HEK293 (cell line): ENCODE measurements around the gene OR11H7.
A peak's percentile ranks its signal among the peaks of the same experiment; 100 is the strongest.
"Not testable (repeated sequence)": the region's sequence is repeated elsewhere in the genome, so short reads cannot be mapped to it uniquely, and the experiment has no call there.

Experiments
- CTCF ChIA-PET: fragments of 350-600 bp; formaldehyde crosslinking; extraction: SDS; loops from one replicate; lab custom pipeline; 2021; ENCODE audit warnings: antibody characterized with exemption; lab: Yijun Ruan, JAX
- POLR2A ChIA-PET: fragments of 300-600 bp; formaldehyde crosslinking; extraction: SDS; loops from one replicate; lab custom pipeline; 2020; ENCODE audit warnings: antibody characterized with exemption, inconsistent platforms; lab: Yijun Ruan, JAX
- H3K27ac ChIP-seq: fragments of 200-500 bp; sonication (Bioruptor generic); 2 replicates; pipeline ENCODE4 v1.5.1; 2014; ENCODE audit warnings: low read depth, low read length, control low read depth, inconsistent platforms; ENCODE audit errors: extremely low read depth
- H3K36me3 ChIP-seq, 2 experiments: fragments of 200-500 bp in 1 of 2; sonication (Bioruptor generic) in 1 of 2; 1 replicate in 1 of 2; 2 replicates in 1 of 2; pipeline ENCODE4 v1.5.1; 2014 to 2017; ENCODE audit warnings: inconsistent platforms in 2 of 2, low read length in 2 of 2; ENCODE audit not compliant: control insufficient read depth in 2 of 2, insufficient read depth in 1 of 2
- H3K4me1 ChIP-seq: fragments of 200-500 bp; sonication (Bioruptor generic); 2 replicates; pipeline ENCODE4 v1.5.1; 2014; ENCODE audit warnings: mild to moderate bottlenecking, low read length, inconsistent platforms; ENCODE audit not compliant: control insufficient read depth, insufficient read depth
- H3K4me3 ChIP-seq: 2 replicates; pipeline ENCODE4 v1.5.1; 2011; ENCODE audit warnings: low read depth, mild to moderate bottlenecking, control low read depth, low read length, moderate library complexity
- H3K9me3 ChIP-seq: fragments of 200-500 bp; sonication (Bioruptor generic); 2 replicates; pipeline ENCODE4 v1.5.1; 2014; ENCODE audit warnings: low read depth, low read length, inconsistent platforms; ENCODE audit not compliant: control insufficient read depth, insufficient read depth
- BCL11B ChIP-seq: fragments of 450-650 bp; formaldehyde crosslinking; IDR thresholded peaks from 2 replicates; pipeline ENCODE4 v1.5.1; 2016; ENCODE audit warnings: low read depth, missing biosample characterization, missing genetic modification characterization
- KLF1 ChIP-seq: fragments of 450-650 bp; formaldehyde crosslinking; IDR thresholded peaks from 2 replicates; pipeline ENCODE4 v1.5.1; 2016; ENCODE audit warnings: missing biosample characterization, missing genetic modification characterization
- KLF8 ChIP-seq: fragments of 450-650 bp; formaldehyde crosslinking; IDR thresholded peaks from 2 replicates; pipeline ENCODE4 v1.5.1; 2016; ENCODE audit warnings: missing biosample characterization, missing genetic modification characterization
- OSR2 ChIP-seq: fragments of 450-650 bp; formaldehyde crosslinking; IDR thresholded peaks from 2 replicates; pipeline ENCODE4 v1.5.1; 2016; ENCODE audit warnings: missing biosample characterization, missing genetic modification characterization
- PRDM1 ChIP-seq: fragments of 450-650 bp; formaldehyde crosslinking; IDR thresholded peaks from 2 replicates; pipeline ENCODE4; 2016; ENCODE audit warnings: missing biosample characterization, missing genetic modification characterization
- REST ChIP-seq: fragments of 450-650 bp; formaldehyde crosslinking; IDR thresholded peaks from 2 replicates; pipeline ENCODE4 v1.5.1; 2016; ENCODE audit warnings: missing biosample characterization, missing genetic modification characterization
- SCRT2 ChIP-seq: fragments of 450-650 bp; formaldehyde crosslinking; IDR thresholded peaks from 2 replicates; pipeline ENCODE4 v1.5.1; 2016; ENCODE audit warnings: missing biosample characterization, missing genetic modification characterization
- ZBTB6 ChIP-seq: fragments of 450-650 bp; formaldehyde crosslinking; IDR thresholded peaks from 2 replicates; pipeline ENCODE4 v1.5.1; 2017; ENCODE audit warnings: missing biosample characterization, missing genetic modification characterization
- ZNF184 ChIP-seq: fragments of 450-650 bp; IDR thresholded peaks from 2 replicates; pipeline ENCODE4 v1.5.1; 2018; ENCODE audit warnings: missing biosample characterization, mild to moderate bottlenecking, missing genetic modification characterization
- ZNF335 ChIP-seq: fragments of 450-650 bp; formaldehyde crosslinking; conservative IDR thresholded peaks from 2 replicates; pipeline ENCODE4 v1.5.1; 2016; ENCODE audit warnings: missing biosample characterization, missing genetic modification characterization
- ZNF416 ChIP-seq: fragments of 450-650 bp; formaldehyde crosslinking; IDR thresholded peaks from 2 replicates; pipeline ENCODE4 v1.5.1; 2016; ENCODE audit warnings: missing biosample characterization, missing genetic modification characterization
- ZNF513 ChIP-seq: fragments of 450-650 bp; IDR thresholded peaks from 2 replicates; pipeline ENCODE4 v1.5.1; 2018; ENCODE audit warnings: missing biosample characterization, missing genetic modification characterization
- ZNF514 ChIP-seq: fragments of 450-650 bp; formaldehyde crosslinking; IDR thresholded peaks from 2 replicates; pipeline ENCODE4 v1.5.1; 2016; ENCODE audit warnings: missing biosample characterization, missing genetic modification characterization
- ZNF544 ChIP-seq: fragments of 450-650 bp; formaldehyde crosslinking; IDR thresholded peaks from 2 replicates; pipeline ENCODE4 v1.5.0; 2017; ENCODE audit warnings: missing biosample characterization, missing genetic modification characterization
- ZNF580 ChIP-seq: fragments of 450-650 bp; formaldehyde crosslinking; IDR thresholded peaks from 2 replicates; pipeline ENCODE4 v1.5.1; 2016; ENCODE audit warnings: missing biosample characterization, missing genetic modification characterization
- ZNF623 ChIP-seq: fragments of 450-650 bp; formaldehyde crosslinking; IDR thresholded peaks from 2 replicates; pipeline ENCODE4 v1.5.1; 2016; ENCODE audit warnings: missing biosample characterization, missing genetic modification characterization
- ZNF654 ChIP-seq: fragments of 450-650 bp; formaldehyde crosslinking; IDR thresholded peaks from 2 replicates; pipeline ENCODE4 v1.5.1; 2016; ENCODE audit warnings: low read depth, missing biosample characterization, missing genetic modification characterization
- ZNF660 ChIP-seq: fragments of 450-650 bp; IDR thresholded peaks from 2 replicates; pipeline ENCODE4 v1.5.1; 2018; ENCODE audit warnings: missing biosample characterization, mild to moderate bottlenecking, missing genetic modification characterization
- ZNF768 ChIP-seq: fragments of 450-650 bp; formaldehyde crosslinking; IDR thresholded peaks from 2 replicates; pipeline ENCODE4 v1.5.1; 2018; ENCODE audit warnings: missing biosample characterization, mild to moderate bottlenecking, missing genetic modification characterization
- ZSCAN4 ChIP-seq: fragments of 450-650 bp; formaldehyde crosslinking; IDR thresholded peaks from 2 replicates; pipeline ENCODE4 v1.5.1; 2017; ENCODE audit warnings: missing biosample characterization, missing genetic modification characterization

Gene OR11H7

DNA sequence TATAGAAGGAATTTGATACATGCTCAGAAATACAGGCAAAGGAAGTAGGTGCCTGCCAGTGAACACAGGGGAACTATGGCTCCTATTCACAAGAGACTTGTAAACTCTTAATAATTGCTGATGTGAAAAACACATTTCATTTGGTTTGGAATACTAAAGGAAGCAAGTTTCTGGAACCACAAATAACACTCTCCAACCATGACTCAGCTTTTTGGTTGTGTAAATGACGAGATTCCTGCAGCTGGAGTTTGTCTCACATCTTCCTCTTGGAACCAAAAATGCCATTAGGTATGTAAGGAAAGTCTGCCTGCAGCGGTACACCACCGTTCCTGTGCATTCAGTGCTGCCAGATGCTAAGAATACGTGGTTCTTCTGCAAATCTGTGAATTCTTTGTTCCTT, 9.7 kb upstream of the OR11H7 start (continued):
- TF ChIP-seq REST (tag by site-specific recombination) = no peak
- TF ChIP-seq ZNF660 (tag by site-specific recombination) = no peak
- no peak for TF ChIP-seq ZSCAN4 (tag by site-specific recombination)
- TF ChIP-seq ZNF514 (tag by site-specific recombination) = no peak
- TF ChIP-seq, all 188 proteins: peak for 0

DNA sequence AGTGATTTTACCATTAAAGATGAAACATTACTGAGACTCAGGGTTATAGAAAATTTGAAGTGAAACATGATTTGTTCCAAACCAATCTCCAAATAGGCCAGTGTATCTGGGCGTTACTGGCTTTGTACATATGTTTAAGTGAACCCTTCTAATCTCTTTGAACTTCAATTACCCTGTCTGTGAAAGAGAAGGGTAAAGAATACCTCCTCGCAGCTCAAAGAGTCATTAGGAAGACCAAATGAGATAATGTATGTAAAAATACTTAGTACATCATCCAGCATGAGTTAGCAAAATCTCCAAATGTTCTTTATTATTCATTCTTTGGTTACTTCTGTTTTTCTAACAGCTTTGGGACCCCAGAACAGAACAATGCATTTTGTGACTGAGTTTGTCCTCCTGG, 5.4 kb upstream of the OR11H7 start, which contains the start of gene OR11H6:
TSS of gene OR11H6 (plus strand) at position 301 of the 400 bp plus-strand sequence. CDS start at position 301, 0 bp downstream.
- TF ChIP-seq ZNF768 = no peak
- TF ChIP-seq ZNF416 (tag by site-specific recombination) = no peak
- no peak for TF ChIP-seq ZNF623
- ChIA-PET POLR2A (no interaction called here), CTCF (no interaction called here)
- Histone ChIP-seq H3K9me3 (no peaks in the 10 kb centered on the region), H3K4me1 (no peaks in the 10 kb centered on the region), H3K4me3 (no peak within 1 kb of the TSS), H3K36me3 (no peaks in the 10 kb centered on the region), H3K27ac (no peak within 1 kb of the TSS)

DNA sequence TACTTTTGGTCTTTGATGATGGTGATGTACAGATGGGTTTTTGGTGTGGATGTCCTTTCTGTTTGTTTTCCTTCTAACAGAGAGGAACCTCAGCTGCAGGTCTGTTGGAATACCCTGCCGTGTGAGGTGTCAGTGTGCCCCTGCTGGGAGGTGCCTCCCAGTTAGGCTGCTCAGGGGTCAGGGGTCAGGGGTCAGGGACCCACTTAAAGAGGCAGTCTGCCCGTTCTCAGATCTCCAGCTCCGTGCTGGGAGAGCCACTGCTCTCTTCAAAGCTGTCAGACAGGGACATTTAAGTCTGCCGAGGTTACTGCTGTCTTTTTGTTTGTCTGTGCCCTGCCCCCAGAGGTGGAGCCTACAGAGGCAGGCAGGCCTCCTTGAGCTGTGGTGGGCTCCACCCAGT, 6.6 kb downstream of the OR11H7 start:
- H3K36me3 ChIP-seq, H3K4me1 ChIP-seq, CTCF ChIA-PET, H3K4me3 ChIP-seq, H3K9me3 ChIP-seq, H3K27ac ChIP-seq, POLR2A ChIA-PET: not testable (repeated sequence)

DNA sequence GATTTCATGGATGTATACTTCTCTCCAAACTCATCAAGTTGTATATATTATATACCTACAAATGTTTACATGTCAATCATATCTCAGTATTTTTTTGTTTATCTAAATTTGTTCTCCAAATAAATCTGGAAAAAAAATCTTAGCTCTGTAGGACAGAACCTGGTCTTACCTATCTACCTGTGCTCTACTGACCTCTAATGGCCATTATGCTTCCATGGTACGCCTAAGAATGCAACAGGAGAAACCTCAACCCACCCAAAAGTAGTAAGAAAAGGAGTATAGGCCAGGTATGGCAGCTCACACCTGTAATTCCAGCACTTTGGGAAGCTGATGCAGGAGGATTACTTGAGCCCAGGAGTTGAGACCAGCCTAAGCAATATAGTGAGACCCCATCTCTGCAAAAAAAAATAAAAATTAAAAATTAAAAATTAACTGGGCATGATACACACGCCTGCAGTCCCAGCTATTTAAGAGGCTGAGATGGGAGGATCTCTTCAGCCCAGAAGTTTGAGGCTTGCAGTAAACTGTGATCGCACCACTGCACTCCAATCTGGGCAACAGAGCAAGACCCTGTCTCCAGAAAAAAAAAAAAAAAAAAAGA, 19.0 kb downstream of the OR11H7 start:
- Histone ChIP-seq H3K4me1 (no peaks in the 10 kb centered on the region), H3K27ac (no peak overlapping the region), H3K4me3 (no peak overlapping the region), H3K36me3 (no peaks in the 10 kb centered on the region), H3K9me3 (no peaks in the 10 kb centered on the region)
- CTCF ChIA-PET = no interaction called here
- POLR2A ChIA-PET = no interaction called here
- TF ChIP-seq OSR2 (no peak), SCRT2 (tag by site-specific recombination) (peak; percentile 38; the same call in 1 of the 2 replicates), ZNF654 (peak; percentile 29)

- Histone ChIP-seq H3K36me3 (no peaks in the 10 kb centered on the region), H3K4me3 (no peak overlapping the region), H3K9me3 (no peaks in the 10 kb centered on the region), H3K4me1 (no peaks in the 10 kb centered on the region), H3K27ac (no peak overlapping the region)
- POLR2A ChIA-PET = no interaction called here
- CTCF ChIA-PET = no interaction called here
- TF ChIP-seq ZBTB6 (tag by site-specific recombination) (no peak), KLF8 (tag by site-specific recombination) (no peak), BCL11B (tag by site-specific recombination) (no peak), ZNF335 (peak; percentile 31; the same call in 1 of the 2 replicates), PRDM1 (tag by site-specific recombination) (no peak), ZNF513 (no peak; the same call in 1 of the 2 replicates), KLF1 (tag by site-specific recombination) (no peak), ZNF184 (tag by site-specific recombination) (no peak), SCRT2 (tag by site-specific recombination) (no peak), ZNF580 (no peak), ZNF544 (no peak)
Observed at GRCh38 chr14:20262642-20263128, 33.9 kb downstream of the OR11H7 start.
